T-helper 1 cell (primary cell): ENCODE results near the gene BRMS1.
"Not testable (repeated sequence)": the region's sequence is repeated elsewhere in the genome, so short reads cannot be mapped to it uniquely, and the experiment has no call there.

Experiments
- DNase-seq, 5 donors: peaks; one replicate each; pipeline ENCODE4 v3.0.0-alpha.2; 2012 to 2020

The BRMS1 gene

GRCh38 chr11:66362481-66363147, 17.7 kb upstream of the BRMS1 start:
- no peak for DNase-seq

GRCh38 chr11:66361502-66361941, 16.6 kb upstream of the BRMS1 start:
- DNase-seq, result no peak

GRCh38 chr11:66360406-66361073, 15.6 kb upstream of the BRMS1 start:
- no peak for DNase-seq

- no peak for DNase-seq
These were observed 14.8 kb upstream of the BRMS1 start for GRCh38 chr11:66359662-66360087.

- DNase-seq, result not testable (repeated sequence)
These were observed 5.8 kb upstream of the BRMS1 start for GRCh38 chr11:66350560-66351235.

GRCh38 chr11:66349084-66349386, 4.1 kb upstream of the BRMS1 start:
- DNase-seq, result no peak

GRCh38 chr11:66347425-66348276, 2.7 kb upstream of the BRMS1 start, which contains the start of gene B4GAT1:
Gene B4GAT1, minus strand, starts transcription at chr11:66347629. Its CDS starts 84 bp downstream, at chr11:66347545.
- DNase-seq, result peak; percentile 33 to 88 (median 70)

- DNase-seq, result no peak
These were observed 1.8 kb upstream of the BRMS1 start for GRCh38 chr11:66346476-66347424.

- DNase-seq, result no peak
These were observed 379 bp upstream of the BRMS1 start for GRCh38 chr11:66345316-66345649.

- DNase-seq, result no peak
These were observed 1.7 kb downstream of the BRMS1 start for GRCh38 chr11:66343176-66343575.

- DNase-seq, result no peak
These were observed 3.3 kb downstream of the BRMS1 start for GRCh38 chr11:66341502-66342126.

GRCh38 chr11:66340596-66341501, 4.1 kb downstream of the BRMS1 start:
- DNase-seq, result no peak

GRCh38 chr11:66339686-66340483, 5.0 kb downstream of the BRMS1 start:
- DNase-seq, result no peak

- no peak for DNase-seq
These were observed 5.7 kb downstream of the BRMS1 start for GRCh38 chr11:66339162-66339675.

GRCh38 chr11:66338276-66339161, 6.4 kb downstream of the BRMS1 start:
- no peak for DNase-seq

- no peak for DNase-seq
These were observed 7.6 kb downstream of the BRMS1 start for GRCh38 chr11:66337103-66337899.
